SW 1271 (cell line): ENCODE data around the gene SLC15A3.

Experiments
- DNase-seq, 2 experiments: peaks; one replicate each; lab custom pipeline; 2025; lab: John Stamatoyannopoulos, UW

The SLC15A3 gene

DNA sequence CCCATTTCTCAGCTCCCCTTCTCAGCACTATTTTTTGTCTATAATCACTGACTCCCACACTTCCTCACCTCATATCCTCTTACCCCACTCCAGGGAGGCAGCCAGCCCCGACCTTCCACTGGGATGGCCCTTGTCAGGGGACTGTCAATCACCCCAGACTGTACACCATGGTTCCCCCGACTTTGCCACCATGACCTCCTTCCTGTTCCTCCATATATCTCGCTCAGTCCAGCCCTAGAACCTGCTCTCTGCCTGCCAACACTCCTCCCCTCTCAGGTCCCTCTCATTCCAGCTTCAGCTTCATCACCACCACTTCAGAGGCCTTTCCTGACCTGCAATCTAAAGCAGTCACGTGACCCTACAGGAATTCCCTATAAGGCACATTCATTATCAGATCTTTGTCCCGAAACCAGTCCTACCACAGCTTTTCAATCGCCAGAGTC lies 62.1 kb downstream of the SLC15A3 start:
- DNase-seq, result no peak

DNA sequence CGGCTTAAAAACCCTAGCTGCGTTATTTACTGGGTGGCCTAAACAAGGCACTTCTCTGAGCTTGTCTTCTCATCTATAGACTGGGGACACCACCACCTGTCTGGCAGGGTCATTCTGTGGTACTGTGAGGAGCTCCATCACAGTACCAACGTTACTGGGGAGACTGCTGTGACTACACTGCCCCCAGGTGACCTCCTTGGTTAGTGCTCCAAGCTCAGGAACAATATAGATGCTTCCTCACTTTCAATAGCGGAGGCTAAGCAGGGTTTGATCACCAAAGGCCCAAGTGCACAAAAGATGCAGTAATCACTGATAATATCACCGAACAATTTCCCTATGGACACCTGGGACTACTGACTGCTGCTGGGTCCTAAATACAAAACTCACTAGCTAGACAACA lies 64.4 kb downstream of the SLC15A3 start:
- peak in 1 of 2 experiments; percentile 19 for DNase-seq
